ENCODE results near the gene CSNK1G3. TPM values are rescaled to one million over a fixed set of nuclear protein-coding genes. Genes with fewer than 3 reads are reported as not detected.
A peak's percentile ranks its signal among the peaks of the same experiment; 100 is the strongest.

Gene CSNK1G3
- total RNA-seq, 1 donor from 2014 or later: 65.7 TPM

DNA sequence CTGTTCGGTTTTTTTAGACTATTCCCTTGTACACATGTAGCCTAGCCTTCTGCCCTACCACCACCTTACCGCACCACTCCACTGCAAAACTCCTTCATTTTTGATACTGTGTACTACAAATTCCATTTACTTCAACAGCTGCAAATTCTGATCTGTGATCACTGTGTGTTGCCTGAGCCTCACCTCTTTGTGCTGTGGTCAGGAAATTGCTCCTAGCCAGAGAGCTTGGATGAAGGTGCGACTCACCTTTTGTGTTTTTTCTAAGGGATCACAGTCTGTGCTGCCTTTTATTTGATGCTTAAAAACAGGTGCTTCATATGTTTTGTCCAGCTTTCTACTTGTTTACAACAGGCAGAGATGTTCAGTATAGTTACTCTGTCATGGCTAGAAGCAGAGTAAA lies 31.5 kb downstream of the CSNK1G3 start:
- H3K4me1 Mint-ChIP-seq (ENCODE audit: low read depth): peaks cover 19% of the 10 kb centered on the region
- H3K27me3 Mint-ChIP-seq: no peaks in the 10 kb centered on the region
- H3K27ac Mint-ChIP-seq: peak overlapping the region; percentile 11
- DNase-seq (ENCODE audit: low spot score, unreplicated experiment): no peak
- TF ChIP-seq CTCF (IDR thresholded peaks at IDR 0.05; ENCODE audit: unreplicated experiment): no peak
- H3K9me3 Mint-ChIP-seq (ENCODE audit: low read depth): no peaks in the 10 kb centered on the region
- no peak overlapping the region for H3K4me3 Mint-ChIP-seq (ENCODE audit: low read depth)
- H3K36me3 Mint-ChIP-seq (ENCODE audit: insufficient read depth): peaks cover 4% of the 10 kb centered on the region

DNA sequence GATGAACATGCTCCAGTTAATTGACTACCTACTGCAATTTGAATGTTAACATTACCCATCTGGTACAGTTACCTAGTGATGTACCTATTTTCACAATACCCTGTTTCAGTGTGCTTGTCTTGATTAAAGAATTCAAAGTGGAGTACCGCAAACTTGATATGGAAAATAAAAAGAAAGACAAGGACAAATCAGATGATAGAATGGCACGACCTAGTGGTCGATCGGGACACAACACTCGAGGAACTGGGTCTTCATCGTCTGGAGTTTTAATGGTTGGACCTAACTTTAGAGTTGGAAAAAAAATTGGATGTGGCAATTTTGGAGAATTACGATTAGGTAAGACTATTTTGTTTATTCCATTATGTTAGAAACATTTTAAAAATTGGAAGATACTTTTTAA lies 33.5 kb downstream of the CSNK1G3 start:
- Mint-ChIP-seq H3K4me1 (ENCODE audit: low read depth) (peaks cover 12% of the 10 kb centered on the region), H3K9me3 (ENCODE audit: low read depth) (no peaks in the 10 kb centered on the region), H3K4me3 (ENCODE audit: low read depth) (no peak overlapping the region), H3K36me3 (ENCODE audit: insufficient read depth) (peaks cover 6% of the 10 kb centered on the region), H3K27me3 (no peaks in the 10 kb centered on the region), H3K27ac (no peak overlapping the region)
- peak; percentile 51 for TF ChIP-seq CTCF (IDR thresholded peaks at IDR 0.05; ENCODE audit: unreplicated experiment)
- no peak for DNase-seq (ENCODE audit: low spot score, unreplicated experiment)

DNA sequence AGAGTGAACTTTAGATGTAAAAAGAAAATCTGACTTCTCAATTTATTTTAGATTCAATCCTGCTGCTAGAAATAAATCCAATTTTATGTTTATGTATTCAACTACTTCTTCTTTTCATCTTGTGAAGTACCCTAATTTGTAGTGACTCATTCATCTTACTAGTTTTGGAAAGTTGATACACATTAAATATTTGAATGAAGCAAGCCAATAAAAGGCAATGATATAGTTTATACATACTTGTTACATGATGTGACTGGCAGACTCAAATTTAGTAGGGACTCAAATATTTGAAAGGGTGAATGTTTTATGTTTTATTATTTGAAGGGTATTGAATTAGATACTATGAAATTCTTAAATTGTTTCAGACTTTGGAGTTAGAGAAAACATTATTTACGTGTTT lies 34.7 kb downstream of the CSNK1G3 start:
- Mint-ChIP-seq H3K27ac (no peak overlapping the region), H3K4me1 (ENCODE audit: low read depth) (peaks cover 12% of the 10 kb centered on the region)

DNA sequence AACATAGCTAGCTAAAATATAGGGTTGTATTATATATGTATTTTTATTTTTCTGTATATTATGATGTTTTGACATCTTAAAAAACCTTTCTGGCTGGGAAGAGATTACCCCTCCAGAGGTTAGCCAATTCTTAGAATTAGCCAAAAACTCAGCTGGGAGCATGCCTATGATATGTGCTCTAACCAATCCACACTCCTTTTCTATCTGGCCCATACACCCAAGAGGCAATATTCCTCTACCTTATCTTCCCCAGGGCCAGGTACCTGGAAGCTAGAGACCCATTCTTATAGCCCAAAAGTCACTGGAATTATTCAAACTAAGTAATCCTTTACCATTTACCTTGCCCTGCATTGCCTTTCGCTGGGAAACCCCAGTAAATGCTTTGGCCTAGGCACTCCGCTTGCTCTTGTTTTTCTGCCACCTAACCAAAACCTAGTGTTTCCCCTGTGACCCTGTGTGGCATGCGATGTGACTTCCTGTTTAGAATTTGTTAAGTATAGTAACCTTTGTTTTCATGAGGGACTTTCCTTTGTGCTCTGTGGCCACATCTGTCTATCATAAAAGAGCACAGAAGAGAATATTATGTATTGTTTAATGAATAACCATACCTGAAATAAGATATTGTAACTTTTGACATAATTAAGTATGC lies 37.4 kb downstream of the CSNK1G3 start:
- DNase-seq (ENCODE audit: low spot score, unreplicated experiment): no peak
- Mint-ChIP-seq H3K27ac (no peak overlapping the region), H3K27me3 (no peaks in the 10 kb centered on the region), H3K9me3 (ENCODE audit: low read depth) (no peaks in the 10 kb centered on the region), H3K4me3 (ENCODE audit: low read depth) (no peak overlapping the region), H3K36me3 (ENCODE audit: insufficient read depth) (peaks cover 6% of the 10 kb centered on the region), H3K4me1 (ENCODE audit: low read depth) (no peaks in the 10 kb centered on the region)
- TF ChIP-seq CTCF (IDR thresholded peaks at IDR 0.05; ENCODE audit: unreplicated experiment): no peak

More for the DNA sequence above, 34.7 kb downstream of the CSNK1G3 start:
- Mint-ChIP-seq H3K9me3 (ENCODE audit: low read depth) (no peaks in the 10 kb centered on the region), H3K36me3 (ENCODE audit: insufficient read depth) (peaks cover 6% of the 10 kb centered on the region), H3K4me3 (ENCODE audit: low read depth) (no peak overlapping the region), H3K27me3 (no peaks in the 10 kb centered on the region)
- DNase-seq (ENCODE audit: low spot score, unreplicated experiment): no peak
- no peak for TF ChIP-seq CTCF (IDR thresholded peaks at IDR 0.05; ENCODE audit: unreplicated experiment)

- Mint-ChIP-seq H3K36me3 (ENCODE audit: insufficient read depth) (peaks cover 6% of the 10 kb centered on the region), H3K27ac (no peak overlapping the region), H3K9me3 (ENCODE audit: low read depth) (no peaks in the 10 kb centered on the region), H3K4me3 (ENCODE audit: low read depth) (no peak overlapping the region), H3K4me1 (ENCODE audit: low read depth) (peaks cover 2% of the 10 kb centered on the region), H3K27me3 (no peaks in the 10 kb centered on the region)
- no peak for TF ChIP-seq CTCF (IDR thresholded peaks at IDR 0.05; ENCODE audit: unreplicated experiment)
- DNase-seq (ENCODE audit: low spot score, unreplicated experiment): no peak
Measured at GRCh38 chr5:123554601-123555000, 42.6 kb downstream of the CSNK1G3 start.

All from progenitor cell of endocrine pancreas (in vitro differentiated cells).